Stimulated activated CD8-positive, alpha-beta memory T cell treated with anti-CD3 and anti-CD28 coated beads, Interleukin-12 subunit alpha, Interleukin-12 subunit beta, amount 100 ng/mL, for 4 hours (primary cell): ENCODE data around the gene ERAL1.
"Not testable (repeated sequence)": the region's sequence is repeated elsewhere in the genome, so short reads cannot be mapped to it uniquely, and the experiment has no call there.

Experiments used
- DNase-seq: peaks from one replicate; pipeline ENCODE4 v3.0.0-alpha.2; 2020; ENCODE audit warnings: low read depth

ERAL1 gene

DNA sequence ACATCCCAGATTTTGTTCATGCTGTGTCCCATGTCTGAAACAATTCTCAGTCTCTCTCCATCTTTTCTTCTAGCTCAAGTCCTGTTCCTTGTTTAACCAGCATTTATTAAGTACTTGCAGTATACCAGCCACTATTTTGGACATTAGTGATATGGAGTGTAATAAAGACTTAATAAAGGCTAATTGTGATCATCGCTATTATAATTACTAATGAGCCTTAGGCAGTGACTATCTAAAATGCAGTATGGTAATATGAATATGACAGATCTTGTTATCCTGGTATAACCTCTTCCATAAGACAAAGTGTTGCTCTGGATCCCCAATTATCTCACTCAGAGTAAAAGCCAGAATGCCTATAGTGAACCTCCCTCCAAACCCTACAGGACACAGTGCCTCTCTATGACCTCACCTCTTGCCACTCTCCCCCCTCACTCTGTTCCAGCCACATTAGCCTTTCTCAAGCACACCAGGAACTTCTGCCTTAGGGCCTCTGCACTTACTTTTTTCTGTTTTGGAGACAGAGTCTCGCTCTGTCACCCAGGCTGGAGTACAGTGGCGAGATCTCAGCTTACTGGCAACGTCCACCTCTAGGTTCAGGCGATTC is 44.5 kb downstream of the ERAL1 start:
- no peak for DNase-seq

DNA sequence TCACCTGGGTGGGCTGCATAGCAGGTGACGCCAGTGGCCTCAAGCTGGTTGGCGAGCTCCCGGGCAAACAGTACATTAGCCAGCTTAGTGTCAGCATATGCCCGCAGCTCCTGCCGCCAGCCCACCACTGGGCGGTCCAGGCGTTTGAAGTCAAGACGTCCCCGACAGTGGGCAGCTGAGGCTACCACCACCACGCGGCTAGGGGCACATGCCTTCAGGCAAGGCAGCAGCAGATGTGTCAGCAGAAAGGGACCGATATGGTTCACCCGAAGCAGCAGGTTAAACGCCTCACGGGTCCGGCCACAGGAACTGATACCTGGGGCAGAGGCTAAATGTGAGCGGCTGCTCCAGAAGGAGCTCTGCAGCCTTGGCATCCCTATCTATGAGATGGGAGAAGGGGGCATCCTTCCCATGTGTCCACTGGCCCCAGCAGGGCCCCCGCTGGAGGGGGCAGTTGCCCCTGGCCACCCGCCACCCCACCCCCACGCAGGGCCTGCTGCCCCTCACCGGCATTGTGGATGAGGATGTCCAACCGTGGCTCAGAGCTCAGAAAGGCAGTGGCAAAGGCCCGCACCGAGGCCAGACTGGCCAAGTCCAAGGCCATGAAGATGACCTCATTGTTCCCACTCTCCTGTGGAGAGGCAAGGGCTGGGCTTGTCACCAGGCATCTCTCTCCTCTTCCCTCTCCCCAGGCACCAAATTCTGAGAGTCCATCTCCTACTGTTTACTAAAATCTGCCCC is 46.3 kb downstream of the ERAL1 start:
- no peak for DNase-seq

DNA sequence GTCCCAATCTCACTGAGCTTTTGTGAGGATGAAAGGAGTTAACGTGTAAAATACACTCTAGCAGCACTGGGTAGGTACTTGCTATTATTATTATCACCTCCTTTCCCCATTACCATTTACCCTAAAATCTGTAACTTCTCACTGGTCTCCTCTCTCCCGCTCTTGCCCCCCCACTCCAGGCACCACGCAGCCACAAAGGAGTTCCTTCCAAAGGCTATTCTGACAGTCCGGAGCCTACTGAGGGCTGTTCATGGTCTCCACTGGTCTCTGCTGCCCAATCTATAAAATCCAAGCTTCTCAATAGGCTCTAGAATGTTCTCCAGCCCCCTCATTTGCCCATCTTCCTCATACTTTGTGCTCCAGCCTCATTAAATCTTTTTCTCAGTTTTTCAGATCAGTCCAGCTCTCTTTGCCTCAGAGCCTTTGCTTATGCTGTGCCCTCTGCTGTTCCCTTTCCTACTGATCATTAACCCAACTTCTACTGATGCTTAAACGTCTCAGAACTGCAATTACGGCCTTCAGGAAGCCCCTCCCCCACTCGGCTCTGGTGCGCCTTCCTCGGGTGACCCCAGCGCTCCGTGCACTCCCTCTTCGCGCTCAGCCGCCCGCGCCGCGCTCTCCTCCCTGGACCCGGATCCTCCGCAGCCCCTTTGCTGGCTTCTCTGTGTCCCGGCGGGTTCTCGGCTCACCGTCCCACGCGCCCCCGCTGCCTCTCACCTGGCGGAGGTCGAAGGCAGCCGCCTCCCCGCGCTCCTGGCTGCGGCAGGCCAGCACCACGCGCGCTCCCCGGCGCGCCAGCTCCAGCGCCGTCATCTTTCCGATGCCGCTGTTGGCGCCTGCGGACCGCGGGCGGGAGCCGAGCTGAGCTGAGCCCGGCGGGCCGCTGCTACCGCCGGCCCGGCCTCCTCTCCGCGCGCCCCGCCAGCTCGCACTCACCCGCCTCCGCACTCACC is 47.3 kb downstream of the ERAL1 start:
- peak; percentile 30 for DNase-seq

DNA sequence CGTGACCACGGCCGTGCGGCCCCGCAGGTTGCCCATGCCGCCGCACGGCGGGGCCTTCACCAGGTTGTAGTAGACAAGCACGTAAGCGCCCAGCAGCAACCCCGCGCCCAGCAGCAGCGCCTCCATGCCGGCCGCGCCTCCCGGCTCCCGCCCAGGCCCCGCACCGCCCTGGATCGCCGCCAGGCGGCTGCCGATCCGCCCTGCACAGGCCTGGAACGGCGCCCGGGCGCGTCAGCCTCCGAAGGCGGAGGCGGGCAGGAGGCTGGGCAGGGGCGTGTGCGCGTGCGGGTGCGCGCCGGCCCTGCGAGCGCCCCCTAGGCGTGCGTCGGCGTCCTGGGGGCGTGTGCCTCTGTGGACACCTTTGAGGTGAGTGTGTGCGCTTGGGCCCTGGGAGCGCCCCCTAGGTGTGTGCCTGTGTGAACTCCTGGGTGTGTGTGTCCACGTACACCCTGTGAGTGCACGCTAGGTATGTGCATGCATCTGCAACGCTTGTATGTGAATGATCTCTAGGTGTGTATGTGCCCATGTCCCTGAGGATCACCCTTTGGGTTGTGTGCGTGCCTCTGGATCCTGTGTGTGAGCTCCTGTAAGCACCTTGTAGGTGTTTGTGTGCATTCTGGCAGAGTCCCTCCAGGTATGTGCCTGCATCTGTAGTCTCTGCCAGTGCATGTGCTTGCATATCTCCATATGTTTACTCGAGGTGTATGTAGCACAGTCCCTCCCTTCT is 48.2 kb downstream of the ERAL1 start, which contains the start of gene DHRS13:
DHRS13 (minus strand) TSS at position 261 of the 727 bp plus-strand sequence; CDS start at position 126, 135 bp downstream.
- peak; percentile 87 for DNase-seq

DNA sequence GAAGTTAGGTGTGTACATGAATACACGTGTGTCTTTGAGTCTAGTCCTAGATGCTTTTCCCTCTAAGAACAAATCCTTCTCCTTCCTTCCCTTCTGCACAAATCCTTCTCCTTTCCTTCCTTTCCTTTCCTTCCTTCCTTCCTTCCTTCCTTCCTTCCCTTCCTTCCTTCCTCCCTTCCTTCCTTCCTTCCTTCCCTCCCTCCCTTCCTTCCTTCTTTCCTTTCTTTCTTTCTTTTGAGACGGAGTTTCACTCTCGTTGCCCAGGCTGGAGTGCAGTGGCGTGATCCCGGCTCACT is 48.7 kb downstream of the ERAL1 start:
- DNase-seq = not testable (repeated sequence)

DNA sequence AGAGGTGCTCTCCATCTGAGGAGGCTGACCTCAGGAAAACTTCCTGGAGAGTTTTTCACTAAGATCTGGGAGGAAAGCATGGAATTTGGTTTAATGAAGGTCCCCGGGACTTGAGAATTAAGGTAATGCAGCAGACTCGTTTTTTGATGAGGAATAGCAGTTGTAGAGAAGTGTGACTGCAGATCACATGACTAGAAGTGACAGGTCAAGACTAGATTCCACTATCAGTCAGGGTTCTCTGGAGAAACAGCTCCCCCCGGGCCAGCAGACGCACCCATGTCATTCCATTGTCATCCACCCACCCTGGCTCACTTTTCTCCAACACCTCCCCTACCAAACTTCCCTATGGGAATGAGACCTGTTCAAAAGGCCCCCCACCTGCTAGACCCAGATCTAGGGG is 50.0 kb downstream of the ERAL1 start:
- DNase-seq = no peak

DNA sequence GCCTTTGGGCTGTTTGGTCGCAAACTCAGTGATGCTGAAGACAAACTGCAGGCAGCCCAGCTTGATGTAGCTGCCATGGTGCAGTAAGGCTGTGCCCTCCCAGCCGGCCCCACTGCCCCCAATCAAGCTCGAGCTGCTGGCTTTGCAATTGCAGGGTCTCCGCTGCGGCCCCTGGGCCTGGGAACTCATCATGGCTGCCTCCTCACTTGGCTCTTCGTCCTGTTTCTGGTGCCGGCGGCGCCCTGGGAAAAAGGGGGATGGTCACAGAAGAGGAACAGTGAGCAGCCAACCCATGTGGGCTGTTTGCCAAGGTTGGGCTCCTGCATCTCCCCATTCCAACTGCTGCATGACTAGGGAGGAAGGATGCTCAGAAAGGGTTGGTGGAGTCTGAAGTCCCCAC is 51.5 kb downstream of the ERAL1 start:
- no peak for DNase-seq

DNA sequence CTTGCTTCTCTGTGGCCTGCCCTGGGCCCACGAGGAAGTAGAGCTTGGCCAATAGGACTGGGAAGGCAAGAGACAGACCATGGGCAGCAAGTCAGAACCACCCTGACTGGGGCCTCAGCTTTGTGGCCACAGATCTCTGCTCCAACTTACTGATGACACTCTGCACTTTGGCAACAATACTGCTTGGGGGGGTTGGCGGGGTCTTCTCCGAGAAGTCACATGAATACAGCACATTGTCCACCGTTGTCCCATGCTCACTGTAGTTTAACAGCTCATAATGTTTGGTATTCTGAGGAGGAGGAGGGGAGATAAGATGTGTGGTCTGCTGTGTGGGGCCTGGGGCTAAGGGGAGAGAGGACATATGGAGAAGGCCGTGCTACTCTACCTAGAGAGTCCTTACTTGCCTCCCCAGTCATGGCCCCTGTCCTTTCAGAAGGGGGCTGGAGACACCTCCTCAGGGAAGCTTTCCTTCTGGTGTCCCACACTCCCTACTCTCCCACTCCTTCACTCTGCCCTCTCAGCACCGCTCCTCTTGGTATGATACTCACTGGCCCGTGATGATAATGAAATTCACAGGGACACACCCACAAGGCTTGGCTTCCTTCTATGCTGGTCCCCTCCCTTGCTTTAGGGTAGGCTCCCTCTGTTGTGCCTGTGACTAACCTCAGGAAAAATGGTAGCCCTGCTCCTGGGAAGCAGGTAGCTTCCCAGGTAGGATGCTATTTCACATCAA is 52.1 kb downstream of the ERAL1 start:
- DNase-seq = no peak

DNA sequence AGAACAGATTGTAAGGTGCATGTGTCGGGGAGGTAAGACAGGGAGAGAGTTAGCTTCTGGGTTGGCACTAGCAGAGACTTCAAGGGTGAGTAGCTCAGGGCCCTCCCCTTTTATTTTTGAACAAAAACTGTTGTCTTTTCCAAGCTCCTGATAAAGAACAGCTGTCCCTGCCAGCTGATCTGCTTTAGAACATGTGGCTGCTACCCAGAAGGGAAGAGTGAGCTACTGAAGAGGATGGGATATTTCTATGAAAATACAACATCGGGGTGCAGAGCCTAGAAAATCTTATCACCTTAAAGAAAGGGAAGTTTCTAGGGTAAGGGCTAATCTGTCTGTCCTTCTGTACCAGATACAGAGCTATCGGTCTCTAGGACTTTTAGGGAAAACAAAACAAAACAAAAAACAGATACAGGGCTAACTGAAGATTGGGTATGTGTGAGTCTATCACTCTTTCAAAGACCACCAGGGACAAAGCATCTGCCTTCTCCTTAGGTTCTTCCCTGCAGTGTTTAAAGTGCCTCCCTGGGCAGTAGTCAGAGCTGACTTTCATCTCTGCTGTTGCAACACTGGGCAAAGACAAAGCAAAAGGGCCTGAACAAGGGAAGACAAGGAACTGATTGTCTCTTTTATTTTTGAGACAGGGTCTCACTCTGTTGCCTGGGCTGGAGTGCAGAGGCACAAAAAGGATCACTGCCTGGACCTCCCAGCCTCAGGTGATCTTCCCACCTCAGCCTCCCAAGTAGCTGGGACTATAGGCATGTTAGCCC is 53.1 kb downstream of the ERAL1 start:
- DNase-seq = no peak

DNA sequence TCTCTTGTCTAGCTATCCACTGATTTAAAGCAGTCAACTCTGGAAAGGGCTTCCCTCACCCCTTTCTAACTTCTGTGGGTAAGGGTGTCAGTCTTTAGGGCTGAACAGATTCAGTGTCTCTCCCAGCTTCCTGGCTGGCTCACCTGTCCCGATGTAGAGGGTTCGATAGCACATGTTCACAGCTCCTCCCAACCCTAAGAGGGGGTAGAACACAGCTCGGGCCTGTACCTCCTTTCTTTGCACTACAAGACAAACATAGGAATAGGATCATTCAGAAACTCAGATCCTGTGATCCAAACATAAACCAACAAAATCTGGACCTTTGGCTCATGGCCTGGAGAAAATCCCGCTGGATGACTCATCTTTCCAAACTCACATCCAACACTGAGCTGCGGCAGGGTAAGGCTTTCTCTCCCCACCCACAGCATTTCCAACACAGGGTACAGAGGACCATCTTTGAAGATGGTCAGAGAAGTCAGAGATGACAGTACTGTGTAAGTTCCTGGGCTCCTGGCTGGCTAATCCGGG is 53.9 kb downstream of the ERAL1 start:
- DNase-seq = no peak

DNA sequence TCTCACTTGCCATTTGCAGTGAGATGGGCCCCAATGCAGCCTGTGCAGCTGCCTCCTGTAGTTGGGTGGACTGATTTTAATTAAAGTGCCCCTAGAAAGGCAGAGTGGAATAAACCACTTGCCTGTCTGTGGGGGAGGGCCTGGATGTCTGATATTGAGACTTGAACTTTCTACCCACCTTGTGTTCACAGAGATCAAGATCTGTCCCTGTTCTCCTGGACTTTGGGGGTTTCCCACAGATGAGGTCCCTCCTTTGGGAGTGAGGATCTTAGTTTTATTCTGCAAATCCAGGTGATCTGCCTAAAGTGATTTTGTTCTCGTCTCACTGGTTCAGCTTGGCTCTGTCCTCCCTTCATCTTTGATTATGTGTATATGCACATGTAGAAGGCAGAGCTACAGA is 55.7 kb downstream of the ERAL1 start:
- DNase-seq = no peak
